ENCODE measurements around the gene PRKD1.

DNA sequence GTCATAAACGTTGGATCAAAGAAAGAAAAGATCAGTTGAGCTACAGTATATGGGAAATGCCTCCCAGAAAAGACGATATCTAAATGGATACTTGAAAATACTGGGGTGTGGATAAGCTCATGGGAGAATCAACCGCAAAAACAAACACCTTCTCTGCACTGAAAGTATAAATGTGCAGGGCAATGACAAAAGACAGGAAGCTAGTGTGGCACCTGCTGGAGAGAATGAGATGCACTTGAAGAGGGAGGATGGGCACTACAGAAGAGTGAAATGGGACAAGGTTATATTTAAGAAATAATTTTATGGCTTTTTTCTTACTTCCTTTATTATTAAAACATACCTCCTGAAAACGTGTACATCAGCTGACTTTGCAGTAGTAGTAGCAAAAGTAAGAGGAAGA lies 153.7 kb downstream of the PRKD1 start:
- TF ChIP-seq POLR2AphosphoS5 (IDR thresholded peaks at IDR 0.05; ENCODE audit: low read depth, low read length) (no peak), POLR2A (IDR thresholded peaks at IDR 0.05; ENCODE audit: low read depth, low read length) (no peak)
